GM18517 (cell line): Measurements from ENCODE around the gene LY6G6F.
"Not testable (repeated sequence)": the region's sequence is repeated elsewhere in the genome, so short reads cannot be mapped to it uniquely, and the experiment has no call there.

ENCODE experiments used
- ATAC-seq: cut with Tn5 transposase; IDR thresholded peaks from one replicate; pipeline ENCODE4 v1.9.1; 2021; ENCODE audit warnings: mild to moderate bottlenecking, moderate library complexity; ENCODE audit not compliant: unreplicated experiment

Gene LY6G6F

GRCh38 chr6:31701666-31702404, 4.8 kb upstream of the LY6G6F start:
- no peak for ATAC-seq

- no peak for ATAC-seq
Measured at GRCh38 chr6:31702405-31702818, 4.3 kb upstream of the LY6G6F start.

DNA sequence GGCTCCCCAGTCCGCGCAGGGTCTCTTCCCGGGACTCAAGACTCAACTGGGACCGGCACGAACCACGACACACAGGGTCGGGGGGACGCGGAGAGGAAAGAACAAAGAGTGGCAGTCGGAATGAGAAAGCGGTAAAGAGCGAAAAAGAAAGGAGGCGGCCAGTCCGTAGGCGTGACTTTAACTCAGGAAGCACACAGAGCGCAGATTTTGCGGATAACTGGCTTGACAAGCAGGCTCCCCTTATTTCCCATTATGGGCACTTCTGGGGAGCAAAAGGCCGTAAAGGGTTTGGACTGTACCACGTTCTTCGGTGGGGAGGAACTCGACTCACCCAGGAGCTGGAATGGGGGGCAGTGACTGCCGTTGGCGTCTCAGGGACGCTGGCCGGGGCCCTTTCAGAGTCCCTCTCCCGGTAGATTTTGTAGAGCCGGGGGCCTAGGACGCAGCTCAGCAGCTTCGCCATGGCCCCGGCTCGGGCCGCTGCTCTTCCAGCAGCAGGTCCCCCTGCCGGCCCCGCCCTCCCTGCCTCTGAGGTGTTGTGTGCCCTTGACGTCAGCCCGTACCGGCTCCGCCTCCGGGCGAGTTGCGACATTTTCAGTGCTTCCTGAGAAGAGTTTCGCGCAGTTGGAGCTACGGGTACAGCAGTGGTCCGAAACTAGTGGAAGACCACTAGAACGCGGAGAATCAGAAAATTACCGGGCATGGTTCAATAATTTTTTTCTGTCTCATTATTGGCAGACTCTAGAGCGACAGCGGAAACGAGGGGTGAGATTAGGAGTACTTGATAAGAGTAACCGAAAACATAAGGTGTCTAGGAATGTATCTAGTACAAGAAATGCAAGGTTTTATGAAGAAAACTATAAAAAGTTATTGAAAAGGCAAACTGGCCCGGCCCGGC, 3.6 kb upstream of the LY6G6F start, which contains the start of gene ABHD16A:
Gene ABHD16A, minus strand, starts transcription at position 506 of the 898 bp plus-strand sequence. Its CDS starts 43 bp downstream, at position 463.
- peak; percentile 81 for ATAC-seq

GRCh38 chr6:31705931-31706330, 735 bp upstream of the LY6G6F start:
- no peak for ATAC-seq

DNA sequence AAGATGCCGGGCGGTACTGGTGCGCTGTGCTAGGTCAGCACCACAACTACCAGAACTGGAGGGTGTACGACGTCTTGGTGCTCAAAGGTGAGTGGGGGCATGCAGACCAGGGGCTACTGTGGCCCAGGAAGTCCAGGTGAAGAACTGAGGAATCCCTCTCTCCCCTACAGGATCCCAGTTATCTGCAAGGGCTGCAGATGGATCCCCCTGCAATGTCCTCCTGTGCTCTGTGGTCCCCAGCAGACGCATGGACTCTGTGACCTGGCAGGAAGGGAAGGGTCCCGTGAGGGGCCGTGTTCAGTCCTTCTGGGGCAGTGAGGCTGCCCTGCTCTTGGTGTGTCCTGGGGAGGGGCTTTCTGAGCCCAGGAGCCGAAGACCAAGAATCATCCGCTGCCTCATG, 1.0 kb downstream of the LY6G6F start:
- no peak for ATAC-seq

- ATAC-seq, result no peak
Measured at GRCh38 chr6:31708224-31708623, 1.6 kb downstream of the LY6G6F start.

DNA sequence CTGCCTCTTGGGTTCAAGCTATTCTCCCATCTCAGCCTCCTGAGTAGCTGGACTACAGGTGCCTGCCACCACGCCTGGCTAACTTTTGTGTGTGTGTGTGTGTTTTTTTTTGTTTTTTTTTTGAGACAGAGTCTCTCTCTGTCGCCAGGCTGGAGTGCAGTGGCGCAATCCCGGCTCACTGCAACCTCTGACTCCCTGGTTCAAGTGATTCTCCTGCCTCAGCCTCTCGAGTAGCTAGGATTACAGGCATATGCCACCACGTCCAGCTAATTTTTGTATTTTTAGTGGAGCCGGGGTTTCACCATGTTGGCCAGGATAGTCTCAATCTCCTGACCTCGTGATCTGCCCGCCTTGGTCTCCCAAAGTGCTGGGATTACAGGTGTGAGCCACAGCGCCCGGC, 2.5 kb downstream of the LY6G6F start:
- ATAC-seq, result not testable (repeated sequence)

DNA sequence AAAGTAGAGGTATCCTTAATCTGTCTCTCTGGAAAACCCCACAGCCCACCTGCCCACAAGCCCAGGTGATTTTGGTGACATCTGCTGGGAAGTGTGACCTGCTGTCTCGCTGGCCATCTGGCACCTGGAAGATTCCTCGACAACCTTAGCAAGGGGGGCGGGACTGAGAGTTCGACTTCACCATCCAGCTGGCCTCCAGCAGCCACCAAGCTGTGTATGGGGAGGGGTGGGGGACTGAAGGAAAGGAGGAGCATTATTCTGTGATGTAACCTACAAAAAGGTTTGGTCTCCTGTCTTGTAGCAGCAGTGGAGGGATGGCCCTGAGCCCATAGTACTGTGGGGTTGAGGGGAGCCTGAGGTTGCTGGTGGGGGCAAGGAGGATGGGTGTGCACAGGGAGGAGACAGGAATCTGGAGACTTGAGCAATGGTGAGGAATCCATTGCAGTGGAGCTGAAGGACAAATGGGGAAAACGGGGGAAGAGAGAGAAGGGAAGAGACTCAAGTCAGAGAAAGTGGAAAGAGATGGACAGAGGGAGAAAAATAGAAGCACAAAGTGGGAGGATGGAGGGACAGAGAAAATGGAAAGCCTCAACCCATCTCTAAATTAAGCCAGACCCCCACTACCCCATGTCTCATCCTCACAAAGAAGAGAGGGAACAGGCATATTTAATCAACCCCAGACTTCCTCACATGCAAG, 4.0 kb downstream of the LY6G6F start:
- no peak for ATAC-seq

GRCh38 chr6:31711233-31711632, 4.6 kb downstream of the LY6G6F start:
- no peak for ATAC-seq

DNA sequence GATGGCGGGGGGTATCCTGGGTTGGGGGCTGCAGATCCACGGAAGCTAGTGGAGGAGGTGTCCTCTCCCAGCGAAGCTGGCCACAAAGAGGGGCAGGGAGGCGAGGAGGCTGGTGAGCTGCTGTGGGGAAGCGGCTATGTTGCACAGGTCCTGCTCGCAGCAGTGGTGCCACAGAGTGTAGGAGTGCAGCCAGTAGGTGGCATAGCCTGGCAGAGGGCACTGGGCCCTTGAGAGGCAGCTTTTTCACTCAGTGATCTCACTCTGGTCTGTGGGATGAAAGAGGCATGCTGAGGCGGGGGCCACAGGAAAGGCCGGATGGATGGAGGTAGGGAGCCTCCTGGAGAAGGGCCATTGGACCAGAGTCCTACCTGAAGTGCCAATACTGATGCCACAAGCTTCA, 5.6 kb downstream of the LY6G6F start:
- no peak for ATAC-seq

DNA sequence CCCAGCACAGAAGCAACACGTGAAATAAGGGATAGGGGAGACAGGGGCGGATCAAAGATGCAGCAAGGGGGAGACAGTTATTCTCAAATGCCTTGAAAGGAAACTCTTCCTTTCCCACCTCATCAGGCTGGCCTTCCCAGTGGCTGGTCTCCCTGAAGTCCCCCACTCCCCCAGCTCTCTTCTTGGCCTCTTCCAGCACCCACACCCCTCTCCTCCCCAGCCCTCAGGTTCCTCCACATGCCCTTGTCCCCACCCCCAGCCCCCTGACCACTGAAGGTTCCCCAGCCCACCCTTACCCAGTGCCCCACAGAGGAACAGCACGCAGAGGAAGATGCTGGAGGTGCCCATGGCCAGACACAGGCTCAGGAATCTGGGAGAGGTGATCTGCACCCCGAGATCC, 6.8 kb downstream of the LY6G6F start:
- ATAC-seq, result no peak

DNA sequence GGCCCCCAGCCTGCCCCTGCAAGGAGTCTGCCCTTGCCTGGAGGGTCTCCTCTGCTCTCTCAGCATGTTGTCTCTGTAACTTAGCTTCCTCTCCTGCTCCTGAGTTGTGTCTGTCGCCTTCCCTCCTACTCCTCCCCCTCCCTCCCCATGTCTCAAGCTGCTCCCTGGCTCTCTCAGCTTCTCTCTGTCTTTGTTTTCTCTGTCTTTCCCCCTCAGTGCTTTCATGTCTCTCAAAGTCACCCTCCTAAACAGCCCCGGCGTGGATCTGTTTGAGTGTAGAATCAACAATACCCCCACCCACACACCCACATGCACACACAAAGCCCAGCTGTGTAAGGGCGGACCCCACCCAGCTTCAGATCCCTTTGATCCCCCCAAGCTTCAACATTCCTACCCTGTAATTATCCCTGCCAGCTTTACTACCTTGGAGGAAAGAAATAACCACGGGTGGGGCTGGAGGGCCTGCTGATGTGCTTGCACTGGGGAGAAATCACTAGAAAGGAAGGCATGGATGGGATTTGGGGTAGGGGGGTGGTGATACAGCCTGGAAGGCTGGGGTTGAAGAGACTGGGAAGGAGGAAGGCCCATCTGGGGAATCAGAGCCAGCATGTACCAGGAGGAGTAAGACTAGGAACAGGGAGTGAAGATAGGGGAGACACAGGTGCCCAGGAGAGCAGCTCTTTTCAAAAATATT, 7.5 kb downstream of the LY6G6F start:
- ATAC-seq, result no peak

DNA sequence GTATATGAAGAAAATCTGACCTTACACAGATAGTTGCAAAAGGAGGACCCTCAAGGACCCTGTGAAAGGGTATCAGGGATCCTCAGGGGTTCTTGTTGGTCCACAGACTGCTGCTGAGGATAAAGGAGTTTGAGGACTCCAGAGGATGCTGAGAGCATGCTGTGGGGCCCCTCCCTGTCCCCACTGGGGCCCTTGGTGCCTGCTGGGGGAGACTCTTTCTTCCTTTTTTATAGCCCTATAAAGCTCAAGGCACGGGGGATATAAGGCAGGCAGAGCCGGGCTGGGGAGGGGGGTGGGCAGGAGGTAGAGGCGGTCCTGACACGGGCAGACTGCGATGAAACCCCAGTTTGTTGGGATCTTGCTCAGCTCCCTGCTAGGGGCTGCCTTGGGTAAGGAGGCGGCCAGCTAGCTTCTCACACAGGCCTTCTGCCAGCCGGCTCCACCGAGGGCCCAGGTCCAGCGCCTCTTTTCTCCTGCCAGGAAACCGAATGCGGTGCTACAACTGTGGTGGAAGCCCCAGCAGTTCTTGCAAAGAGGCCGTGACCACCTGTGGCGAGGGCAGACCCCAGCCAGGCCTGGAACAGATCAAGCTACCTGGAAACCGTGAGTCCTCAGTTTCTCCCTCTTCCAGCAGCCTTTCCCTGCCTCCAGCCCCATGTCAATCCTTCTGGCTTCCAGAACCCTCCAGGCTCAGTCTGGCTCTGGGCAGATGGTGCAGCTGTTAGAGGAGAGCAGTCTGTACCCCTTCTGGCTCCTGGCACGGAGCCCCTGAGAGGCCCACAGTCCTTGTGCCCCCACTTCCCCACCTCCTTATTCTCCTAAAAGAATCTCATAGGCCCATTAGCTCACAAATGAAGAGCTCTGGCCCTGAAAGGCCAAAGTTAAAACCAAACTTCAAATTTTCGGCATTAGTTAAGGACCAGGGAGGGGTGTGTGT, 8.6 kb downstream of the LY6G6F start, which contains the start of gene LY6G6D:
Gene LY6G6D, plus strand, starts transcription at position 327 of the 937 bp plus-strand sequence. Its CDS starts 8 bp downstream, at position 335.
- ATAC-seq, result no peak

DNA sequence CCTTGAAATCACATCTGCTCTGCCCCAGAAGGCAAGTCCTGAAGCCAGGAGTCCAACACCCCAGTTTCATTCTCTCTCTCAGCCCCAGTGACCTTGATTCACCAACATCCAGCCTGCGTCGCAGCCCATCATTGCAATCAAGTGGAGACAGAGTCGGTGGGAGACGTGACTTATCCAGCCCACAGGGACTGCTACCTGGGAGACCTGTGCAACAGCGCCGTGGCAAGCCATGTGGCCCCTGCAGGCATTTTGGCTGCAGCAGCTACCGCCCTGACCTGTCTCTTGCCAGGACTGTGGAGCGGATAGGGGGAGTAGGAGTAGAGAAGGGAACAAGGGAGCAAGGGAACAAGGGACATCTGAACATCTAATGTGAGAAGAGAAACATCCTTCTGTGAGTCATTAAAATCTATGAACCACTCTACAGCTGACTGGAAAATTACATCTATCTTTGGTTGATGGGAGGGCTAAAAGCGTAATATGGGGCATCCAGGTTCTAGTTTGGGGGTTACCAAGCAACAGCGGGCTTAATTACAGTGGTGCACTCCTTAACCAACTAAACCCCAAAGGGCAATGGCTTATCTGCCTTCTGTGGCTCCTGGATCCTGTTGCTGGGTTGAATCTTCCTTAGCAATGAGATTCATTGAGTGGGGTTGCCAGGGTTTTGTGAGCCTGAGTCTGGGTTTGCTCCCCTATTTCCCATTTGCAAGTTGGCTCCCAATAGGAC, 11.0 kb downstream of the LY6G6F start:
- ATAC-seq, result no peak

- no peak for ATAC-seq
Measured at GRCh38 chr6:31718265-31718664, 11.6 kb downstream of the LY6G6F start.

- ATAC-seq, result no peak
Measured at GRCh38 chr6:31719001-31719400, 12.3 kb downstream of the LY6G6F start.

DNA sequence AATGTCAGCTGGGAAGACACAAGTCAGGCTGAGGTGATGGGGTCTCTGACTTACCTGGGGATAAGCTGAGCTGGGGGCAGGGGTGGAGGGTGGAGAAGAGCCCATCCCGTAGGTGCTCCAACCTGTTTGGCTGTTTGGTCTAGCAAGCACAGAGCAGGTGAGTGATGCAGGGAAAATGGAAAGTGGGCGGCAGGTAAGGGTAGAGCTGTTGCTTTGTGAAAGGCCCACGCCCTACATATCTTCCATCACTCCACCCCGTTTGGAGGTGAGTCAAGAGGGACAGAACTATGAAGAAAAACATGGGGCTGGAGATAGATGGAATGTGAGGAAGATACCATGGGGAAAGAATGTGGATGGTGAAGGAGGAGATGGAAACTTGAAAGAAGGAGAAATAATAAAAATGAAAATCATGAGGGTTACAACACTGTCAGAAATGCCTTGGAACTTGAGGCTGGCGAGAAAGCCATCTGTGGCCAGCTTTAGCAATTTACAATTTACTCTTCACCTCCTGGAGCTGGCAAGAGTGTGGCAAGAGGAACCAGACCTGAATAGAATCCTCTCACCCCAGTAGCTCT, 13.6 kb downstream of the LY6G6F start:
- ATAC-seq, result no peak

DNA sequence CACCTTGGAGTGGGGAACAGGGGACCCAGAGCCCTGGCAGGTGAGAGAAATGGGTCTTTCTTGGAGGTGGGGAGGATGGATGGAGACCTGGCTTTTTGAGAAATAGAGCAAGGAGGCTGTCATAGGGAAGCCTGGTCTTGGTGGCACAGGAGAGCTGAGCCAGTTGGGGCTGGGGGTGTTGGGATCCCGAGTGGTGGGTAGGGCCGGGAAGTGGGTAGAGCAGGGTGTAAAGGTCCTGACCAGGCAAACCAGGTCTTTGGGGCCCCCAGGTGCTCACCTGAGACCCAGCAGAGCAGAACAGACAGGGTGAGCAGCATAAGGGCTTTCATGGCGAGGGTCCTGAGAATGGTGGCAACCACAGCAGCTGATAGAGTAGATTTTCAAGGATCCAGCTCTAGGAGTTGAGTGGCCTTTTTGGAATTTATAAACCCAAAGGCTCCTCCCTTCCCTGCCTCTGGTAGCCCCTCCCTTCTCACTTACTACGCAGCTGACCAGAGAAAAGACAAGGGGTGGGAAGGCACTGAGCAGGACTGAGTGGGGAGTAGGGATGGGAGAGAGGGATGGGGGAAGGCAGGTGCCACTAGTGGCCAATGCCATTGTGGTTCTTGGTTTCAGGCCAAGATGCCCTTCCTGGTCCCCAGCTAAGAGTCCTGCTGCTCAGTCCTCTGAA, 14.8 kb downstream of the LY6G6F start, which contains the start of gene LY6G6C:
Gene LY6G6C, minus strand, starts transcription at position 396 of the 670 bp plus-strand sequence. Its CDS starts 67 bp downstream, at position 329.
- ATAC-seq, result no peak
